ENCODE data around the gene MAD2L2. TPM values are rescaled to one million over a fixed set of nuclear protein-coding genes. Genes with fewer than 3 reads are reported as not detected.

MAD2L2 gene
- total RNA-seq, 1 donor from 2014 or later: 54.2 TPM

- DNase-seq (ENCODE audit: low spot score in 2 of 2) (no peak), FAIRE-seq (no peak)
These were observed 40.0 kb downstream of the MAD2L2 start for GRCh38 chr1:11640944-11641343.

- FAIRE-seq (no peak), DNase-seq (ENCODE audit: low spot score in 2 of 2) (no peak)
These were observed 40.8 kb downstream of the MAD2L2 start for GRCh38 chr1:11640101-11640500.

- DNase-seq (ENCODE audit: low spot score in 2 of 2): no peak
- no peak for FAIRE-seq
These were observed 41.6 kb downstream of the MAD2L2 start for GRCh38 chr1:11639372-11639771.

- DNase-seq (ENCODE audit: low spot score in 2 of 2): no peak
- no peak for FAIRE-seq
These were observed 42.8 kb downstream of the MAD2L2 start for GRCh38 chr1:11638121-11638520.

GRCh38 chr1:11634365-11635192 is 46.4 kb downstream of the MAD2L2 start:
- no peak for DNase-seq (ENCODE audit: low spot score in 2 of 2)

GRCh38 chr1:11629184-11630016 is 51.5 kb downstream of the MAD2L2 start:
- DNase-seq (ENCODE audit: low spot score in 2 of 2) (no peak), FAIRE-seq (no peak)

More at GRCh38 chr1:11634365-11635192, 46.4 kb downstream of the MAD2L2 start:
- no peak for FAIRE-seq

GRCh38 chr1:11628767-11629166 is 52.2 kb downstream of the MAD2L2 start:
- DNase-seq (ENCODE audit: low spot score in 2 of 2) (no peak), FAIRE-seq (no peak)

- DNase-seq (ENCODE audit: low spot score in 2 of 2) (no peak), FAIRE-seq (no peak)
These were observed 54.4 kb downstream of the MAD2L2 start for GRCh38 chr1:11626551-11626950.

Other genes with a start within 250 kb of the MAD2L2 start
- 12.2 TPM for gene DISP3, start 202.0 kb downstream of the MAD2L2 start, total RNA-seq
- 6.1 TPM for gene FBXO2, start 26.7 kb downstream of the MAD2L2 start, total RNA-seq
- gene FBXO44, start 26.3 kb downstream of the MAD2L2 start, total RNA-seq: 33.0 TPM
- 5.3 TPM for gene FBXO6, start 16.9 kb downstream of the MAD2L2 start, total RNA-seq
- 137 TPM for gene DRAXIN, start 10.6 kb upstream of the MAD2L2 start, total RNA-seq
- 2.4 TPM for gene AGTRAP, start 55.0 kb upstream of the MAD2L2 start, total RNA-seq
- gene C1orf167, start 81.0 kb upstream of the MAD2L2 start, total RNA-seq: not detected
- 24.5 TPM for gene MTHFR, start 124.8 kb upstream of the MAD2L2 start, total RNA-seq
- 14.7 TPM for gene CLCN6, start 125.0 kb upstream of the MAD2L2 start, total RNA-seq
- gene NPPA, start 166.6 kb upstream of the MAD2L2 start, total RNA-seq: 3.3 TPM
- 0.41 TPM for gene NPPB, start 177.8 kb upstream of the MAD2L2 start, total RNA-seq
- 20.0 TPM for gene KIAA2013, start 245.3 kb upstream of the MAD2L2 start, total RNA-seq

Measured in frontal cortex (tissue), 4 donors.